GM12874 (cell line): Measurements from ENCODE around the gene KLHL29.

Experiments
- CTCF ChIP-seq: IDR thresholded peaks from 2 replicates; pipeline ENCODE4 v1.5.1; 2011; ENCODE audit warnings: low read depth, mild to moderate bottlenecking, control low read depth, low read length, moderate library complexity; ENCODE audit not compliant: insufficient read depth

The KLHL29 gene

GRCh38 chr2:23531881-23532280 is 146.9 kb downstream of the KLHL29 start:
- no peak for TF ChIP-seq CTCF

DNA sequence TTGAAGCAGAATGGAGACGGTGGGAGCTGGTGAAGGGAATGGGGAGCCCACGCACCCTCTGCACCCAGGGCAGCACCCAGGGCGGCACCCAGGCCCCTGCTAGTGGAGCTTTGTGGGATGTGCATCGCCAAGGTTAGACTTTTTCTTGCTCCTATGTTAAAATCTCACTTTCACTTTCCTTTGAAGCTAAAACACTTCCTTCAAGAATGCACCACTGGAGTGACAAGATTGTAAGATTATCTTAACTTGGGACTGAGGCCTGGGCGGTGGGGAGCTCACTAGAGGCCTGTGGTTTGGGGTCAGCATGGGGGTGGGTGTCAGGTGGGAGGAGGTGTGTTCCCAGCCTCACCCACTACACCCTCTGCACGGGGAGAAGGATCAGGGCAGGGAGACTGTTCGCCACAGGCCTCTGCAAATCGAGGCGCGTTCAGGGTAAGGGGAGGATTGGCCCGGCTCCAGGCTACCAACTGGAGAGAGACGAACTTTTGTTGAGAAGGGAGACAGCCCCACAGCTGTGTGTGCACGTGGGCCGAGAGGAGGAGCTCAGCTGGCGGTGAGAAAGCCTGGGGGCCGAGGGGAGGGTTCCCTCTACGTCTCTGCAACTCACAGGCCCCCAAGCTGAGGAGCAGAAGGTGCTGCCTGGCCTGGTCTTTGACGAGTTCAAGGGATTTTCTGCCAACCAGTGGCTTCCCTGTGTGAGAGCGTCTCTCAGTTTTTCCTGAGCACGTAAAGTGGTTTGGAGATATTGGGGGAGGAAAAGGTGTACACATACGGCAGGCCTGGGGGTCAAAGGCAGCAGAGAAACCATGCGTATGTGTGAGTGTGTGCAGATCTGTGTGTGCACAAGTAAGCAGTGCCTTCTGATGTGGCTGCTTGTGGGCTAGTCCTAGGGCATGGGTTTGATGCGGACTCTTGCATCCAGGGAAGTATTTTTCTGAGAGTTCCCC is 147.7 kb downstream of the KLHL29 start:
- peak; percentile 35 for TF ChIP-seq CTCF

- no peak for TF ChIP-seq CTCF
Measured at GRCh38 chr2:23533338-23533695, 148.3 kb downstream of the KLHL29 start.

- no peak for TF ChIP-seq CTCF
Measured at GRCh38 chr2:23534771-23535170, 149.8 kb downstream of the KLHL29 start.

DNA sequence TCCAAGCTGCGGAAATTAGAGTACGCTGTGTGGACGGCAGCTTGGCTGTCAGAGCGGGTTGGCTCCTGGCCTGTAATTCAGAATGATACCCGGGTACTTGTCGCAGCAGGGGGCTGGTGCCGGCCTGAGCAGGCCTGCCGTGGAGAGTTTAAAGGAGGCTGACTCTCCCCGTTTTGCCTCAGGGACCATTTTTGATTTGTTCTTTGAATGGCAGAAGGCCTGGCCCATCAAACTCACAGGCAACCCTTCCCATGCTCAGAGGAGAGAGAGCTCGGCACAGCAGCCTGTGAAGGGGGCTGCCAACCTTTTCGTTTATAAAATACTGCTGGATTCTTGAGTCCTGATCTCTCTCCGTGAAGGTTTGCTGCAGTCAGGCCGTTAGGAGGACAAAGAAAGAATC is 151.3 kb downstream of the KLHL29 start:
- no peak for TF ChIP-seq CTCF

- no peak for TF ChIP-seq CTCF
Measured at GRCh38 chr2:23537991-23538390, 153.0 kb downstream of the KLHL29 start.

DNA sequence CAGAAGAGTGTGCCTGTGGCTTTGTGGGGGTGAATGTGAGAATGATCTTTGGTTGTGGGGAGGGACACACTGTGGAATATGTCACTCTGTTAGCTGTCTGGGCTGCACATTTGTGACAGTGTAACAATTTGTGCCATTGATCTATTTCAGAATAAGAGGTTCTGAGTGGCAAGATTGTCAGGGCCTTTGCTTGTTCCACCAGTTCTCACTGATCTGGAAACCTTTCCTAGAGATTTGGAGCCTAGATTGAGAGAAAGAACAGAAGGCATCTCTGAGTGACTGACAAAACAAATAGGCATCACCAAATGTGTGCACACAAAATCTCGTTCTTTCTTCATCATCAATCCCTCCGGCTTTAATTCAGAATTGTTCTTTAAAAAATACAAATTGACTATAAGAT is 153.6 kb downstream of the KLHL29 start:
- no peak for TF ChIP-seq CTCF
